OCI-M2 (cell line): Measurements from ENCODE around the gene AICDA.

Experiments
- DNase-seq: peaks from one replicate; lab custom pipeline; 2025; ENCODE audit not compliant: unreplicated experiment; lab: John Stamatoyannopoulos, UW

AICDA gene

GRCh38 chr12:8559676-8560075, 53.0 kb downstream of the AICDA start:
- DNase-seq: no peak

GRCh38 chr12:8556531-8557097, 56.0 kb downstream of the AICDA start:
- no peak for DNase-seq

GRCh38 chr12:8554451-8555195, 58.0 kb downstream of the AICDA start:
- DNase-seq: no peak

- DNase-seq: no peak
Measured at GRCh38 chr12:8553088-8553627, 59.5 kb downstream of the AICDA start.
